Endothelial cell (in vitro differentiated cells): ENCODE data around the gene INO80B. TPM values are rescaled to one million over a fixed set of nuclear protein-coding genes. Genes with fewer than 3 reads are reported as not detected.
A peak's percentile ranks its signal among the peaks of the same experiment; 100 is the strongest.
"Not testable (repeated sequence)": the region's sequence is repeated elsewhere in the genome, so short reads cannot be mapped to it uniquely, and the experiment has no call there.

Source experiments
- DNase-seq: peaks from one replicate; pipeline ENCODE4 v3.0.0; 2021; ENCODE audit warnings: low spot score
- H3K27ac Mint-ChIP-seq: one replicate; pipeline ENCODE4 v1.8.0; 2021; ENCODE audit warnings: mixed read lengths, inconsistent platforms; ENCODE audit not compliant: unreplicated experiment
- H3K27me3 Mint-ChIP-seq: one replicate; pipeline ENCODE4 v1.8.0; 2021; ENCODE audit warnings: mild to moderate bottlenecking, moderate library complexity, mixed read lengths, inconsistent platforms; ENCODE audit not compliant: unreplicated experiment
- H3K36me3 Mint-ChIP-seq: one replicate; pipeline ENCODE4 v1.8.0; 2021; ENCODE audit warnings: mild to moderate bottlenecking, low read depth, mixed read lengths, inconsistent platforms; ENCODE audit not compliant: unreplicated experiment
- H3K4me1 Mint-ChIP-seq: one replicate; pipeline ENCODE4 v1.8.0; 2021; ENCODE audit warnings: mild to moderate bottlenecking, mixed read lengths, inconsistent platforms; ENCODE audit not compliant: unreplicated experiment
- H3K4me3 Mint-ChIP-seq: one replicate; pipeline ENCODE4 v1.8.0; 2021; ENCODE audit warnings: mild to moderate bottlenecking, mixed read lengths, inconsistent platforms; ENCODE audit not compliant: unreplicated experiment
- H3K9me3 Mint-ChIP-seq: one replicate; pipeline ENCODE4 v1.8.0; 2021; ENCODE audit warnings: mixed read lengths, inconsistent platforms; ENCODE audit not compliant: unreplicated experiment
- CTCF ChIP-seq: fragments of 200-600 bp; sonication (generic); IDR thresholded peaks from one replicate; pipeline ENCODE4 v1.5.0; 2021; ENCODE audit warnings: antibody characterized with exemption; ENCODE audit not compliant: unreplicated experiment
- total RNA-seq: library from RNA; stranded (reverse); fragmentation: NEBNext Ultra II Directional; extraction: Animal tissue kit (Norgen Biotek cat#: 25700); gene quantifications from one replicate; pipeline ENCODE4 v1.2.1, GENCODE V29; 2021; ENCODE audit not compliant: unreplicated experiment

INO80B gene
- total RNA-seq, 1 donor from 2014 or later = 22.1 TPM

- TF ChIP-seq CTCF = no peak
- peak overlapping the region; percentile 94 for H3K27ac Mint-ChIP-seq
- H3K4me3 Mint-ChIP-seq = peak overlapping the region; percentile 98
- H3K4me1 Mint-ChIP-seq = peaks cover 20% of the 10 kb centered on the region
- peaks cover 4% of the 10 kb centered on the region for H3K27me3 Mint-ChIP-seq
- DNase-seq = peak; percentile 57
- H3K9me3 Mint-ChIP-seq = no peaks in the 10 kb centered on the region
- peaks cover 5% of the 10 kb centered on the region for H3K36me3 Mint-ChIP-seq
Observed at GRCh38 chr2:74481961-74482800, 27.3 kb downstream of the INO80B start.

- H3K27ac Mint-ChIP-seq = peak within 1 kb of the TSS; percentile 94
- no peaks in the 10 kb centered on the region for H3K9me3 Mint-ChIP-seq
- peaks cover 15% of the 10 kb centered on the region for H3K4me1 Mint-ChIP-seq
- peak within 1 kb of the TSS; percentile 98 for H3K4me3 Mint-ChIP-seq
- peak; percentile 93 for DNase-seq
- peaks cover 4% of the 10 kb centered on the region for H3K27me3 Mint-ChIP-seq
- peak; percentile 48 for TF ChIP-seq CTCF
- no peaks in the 10 kb centered on the region for H3K36me3 Mint-ChIP-seq
Observed at GRCh38 chr2:74482801-74483674, 28.2 kb downstream of the INO80B start, which contains the start of the genes CCDC142 and TTC31. Gene CCDC142, minus strand, starts transcription at chr2:74482998. Its CDS starts 161 bp downstream, at chr2:74482837. Gene TTC31, plus strand, starts transcription at chr2:74483081. Its CDS starts 15 bp downstream, at chr2:74483096.

GRCh38 chr2:74483675-74484164, 28.8 kb downstream of the INO80B start:
- H3K36me3 Mint-ChIP-seq, H3K9me3 Mint-ChIP-seq, H3K27me3 Mint-ChIP-seq, DNase-seq: not testable (repeated sequence)
- Mint-ChIP-seq H3K4me1 (peaks cover 15% of the 10 kb centered on the region), H3K27ac (peak overlapping the region; percentile 94), H3K4me3 (peak overlapping the region; percentile 98)

- no peak for TF ChIP-seq CTCF
- Mint-ChIP-seq H3K4me3 (no peak overlapping the region), H3K36me3 (peaks cover 19% of the 10 kb centered on the region)
Observed at GRCh38 chr2:74486141-74486540, 31.3 kb downstream of the INO80B start.

More at GRCh38 chr2:74486141-74486540, 31.3 kb downstream of the INO80B start:
- DNase-seq = no peak
- H3K27me3 Mint-ChIP-seq = peaks cover 12% of the 10 kb centered on the region
- H3K9me3 Mint-ChIP-seq = no peaks in the 10 kb centered on the region
- H3K4me1 Mint-ChIP-seq = peaks cover 9% of the 10 kb centered on the region
- no peak overlapping the region for H3K27ac Mint-ChIP-seq
